Cardiac septum (tissue), 1 donor: Measurements from ENCODE around the gene STXBP2. TPM values are rescaled to one million over a fixed set of nuclear protein-coding genes. Genes with fewer than 3 reads are reported as not detected.

Experiments
- DNase-seq: peaks from one replicate; pipeline ENCODE4 v3.0.0-alpha.2; 2020; ENCODE audit warnings: low spot score
- intact Hi-C: fragments of 100-400 bp; cut with DNase I; formaldehyde crosslinking; loops from one replicate; pipeline ENCODE4 v1.14.0; 2022
- long read RNA-seq: library from polyadenylated mRNA; unstranded; transcript quantifications from one replicate; pipeline ENCODE4 v2.0.0, GENCODE V29; 2021
- total RNA-seq: library from RNA; stranded (reverse); fragmentation: NEBNext Ultra II Directional; extraction: Animal tissue kit (Norgen Biotek cat#: 25700); gene quantifications from one replicate; pipeline ENCODE4 v1.2.1, GENCODE V29; 2021
- donor health status: DM: no; HTN: no; CAD: no.

The STXBP2 gene
- total RNA-seq: 4.0 TPM
- long read RNA-seq, partial matches to known transcripts: 0 of 7 reads
- long read RNA-seq, other reads (novel, unspliced or antisense): 2 of 7 reads

GRCh38 chr19:7636691-7637373 is at the start of gene STXBP2:
STXBP2 (plus strand) TSS chr19:7637110; CDS start chr19:7637150, 40 bp downstream.
- DNase-seq: peak; percentile 91
- intact Hi-C loops: no loop called here

GRCh38 chr19:7589822-7590221 is 47.1 kb upstream of the STXBP2 start:
- intact Hi-C loops: no loop called here

GRCh38 chr19:7590256-7590655 is 46.7 kb upstream of the STXBP2 start:
- no peak for DNase-seq
- intact Hi-C loops: no loop called here

More at GRCh38 chr19:7589822-7590221, 47.1 kb upstream of the STXBP2 start:
- no peak for DNase-seq

- DNase-seq: no peak
Observed at GRCh38 chr19:7595466-7596133, 41.3 kb upstream of the STXBP2 start, which contains the start of gene CAMSAP3. CAMSAP3 (plus strand) TSS chr19:7595863; CDS start chr19:7596003, 140 bp downstream.

GRCh38 chr19:7596211-7596937 is 40.5 kb upstream of the STXBP2 start:
- intact Hi-C loops: no loop called here
- no peak for DNase-seq

More at GRCh38 chr19:7595466-7596133, 41.3 kb upstream of the STXBP2 start, which contains the start of gene CAMSAP3:
- intact Hi-C loops: no loop called here

- DNase-seq: no peak
- intact Hi-C loops: no loop called here
Observed at GRCh38 chr19:7597689-7598088, 39.2 kb upstream of the STXBP2 start.

GRCh38 chr19:7598180-7598579 is 38.7 kb upstream of the STXBP2 start:
- no peak for DNase-seq
- intact Hi-C loops: no loop called here

- no peak for DNase-seq
- intact Hi-C loops: no loop called here
Observed at GRCh38 chr19:7600721-7601120, 36.2 kb upstream of the STXBP2 start.

GRCh38 chr19:7602240-7602934 is 34.5 kb upstream of the STXBP2 start:
- no peak for DNase-seq
- intact Hi-C loops: no loop called here

- intact Hi-C loops: no loop called here
- no peak for DNase-seq
Observed at GRCh38 chr19:7602935-7603497, 33.9 kb upstream of the STXBP2 start.

GRCh38 chr19:7603919-7604318 is 33.0 kb upstream of the STXBP2 start:
- intact Hi-C loops: no loop called here
- DNase-seq: no peak

GRCh38 chr19:7605490-7606222 is 31.3 kb upstream of the STXBP2 start:
- intact Hi-C loops: no loop called here
- DNase-seq: no peak

GRCh38 chr19:7606289-7606688 is 30.6 kb upstream of the STXBP2 start:
- intact Hi-C loops: no loop called here
- DNase-seq: no peak

- DNase-seq: no peak
- intact Hi-C loops: no loop called here
Observed at GRCh38 chr19:7607212-7607873, 29.6 kb upstream of the STXBP2 start.

GRCh38 chr19:7607874-7608560 is 28.9 kb upstream of the STXBP2 start:
- intact Hi-C loops: no loop called here
- DNase-seq: no peak

GRCh38 chr19:7610491-7611240 is 26.2 kb upstream of the STXBP2 start:
- no peak for DNase-seq
- intact Hi-C loops: no loop called here
